KOPT-K1 (cell line): ENCODE data around the gene C6orf15.

Experiments
- H3K27ac ChIP-seq: fragments of 200-600 bp; sonication (generic); 2 replicates; pipeline ENCODE4 v1.5.1; 2016; ENCODE audit warnings: antibody characterized with exemption, mild to moderate bottlenecking, low read depth, low read length; ENCODE audit not compliant: poor library complexity, severe bottlenecking
- H3K36me3 ChIP-seq: fragments of 200-600 bp; sonication (generic); 2 replicates; pipeline ENCODE4 v1.5.1; 2017; ENCODE audit warnings: antibody characterized with exemption, mild to moderate bottlenecking, low read length, moderate library complexity; ENCODE audit not compliant: insufficient read depth
- H3K9me3 ChIP-seq: fragments of 200-600 bp; sonication (generic); 2 replicates; pipeline ENCODE4 v1.5.1; 2017; ENCODE audit warnings: antibody characterized with exemption, low read length, mild to moderate bottlenecking; ENCODE audit not compliant: insufficient read depth, poor library complexity, severe bottlenecking

C6orf15 gene

GRCh38 chr6:31112478-31112877 lies at the start of gene C6orf15:
TSS of gene C6orf15 (minus strand) at chr6:31112575. CDS start at chr6:31112555, 20 bp downstream.
- Histone ChIP-seq H3K27ac (no peak within 1 kb of the TSS), H3K9me3 (no peaks in the 10 kb centered on the region), H3K36me3 (no peaks in the 10 kb centered on the region)

- H3K36me3 ChIP-seq, result peaks cover 63% of the 10 kb centered on the region
- no peak overlapping the region for H3K27ac ChIP-seq
- H3K9me3 ChIP-seq, result no peaks in the 10 kb centered on the region
These were observed 49.1 kb upstream of the C6orf15 start for GRCh38 chr6:31161216-31162126.

- Histone ChIP-seq H3K36me3 (peaks cover 73% of the 10 kb centered on the region), H3K9me3 (no peaks in the 10 kb centered on the region), H3K27ac (peak overlapping the region; percentile 88)
These were observed 46.8 kb upstream of the C6orf15 start for GRCh38 chr6:31158863-31159855.

- H3K9me3 ChIP-seq, result no peaks in the 10 kb centered on the region
- H3K36me3 ChIP-seq, result peaks cover 69% of the 10 kb centered on the region
- H3K27ac ChIP-seq, result peak within 1 kb of the TSS; percentile 88
These were observed 45.9 kb upstream of the C6orf15 start, which contains the start of gene TCF19 for GRCh38 chr6:31158140-31158862. TSS of gene TCF19 (plus strand) at chr6:31158589. CDS start at chr6:31159470, 881 bp downstream.

- H3K27ac ChIP-seq, result peak within 1 kb of the TSS; percentile 88
- H3K36me3 ChIP-seq, result peaks cover 63% of the 10 kb centered on the region
- no peaks in the 10 kb centered on the region for H3K9me3 ChIP-seq
These were observed 45.3 kb upstream of the C6orf15 start, which contains the start of gene CCHCR1 for GRCh38 chr6:31157513-31158139. TSS of gene CCHCR1 (minus strand) at chr6:31157802. CDS start at chr6:31157600, 202 bp downstream.

GRCh38 chr6:31156641-31157040 lies 44.3 kb upstream of the C6orf15 start:
- Histone ChIP-seq H3K36me3 (peaks cover 53% of the 10 kb centered on the region), H3K9me3 (no peaks in the 10 kb centered on the region), H3K27ac (peak overlapping the region; percentile 88)

- Histone ChIP-seq H3K9me3 (no peaks in the 10 kb centered on the region), H3K27ac (no peak overlapping the region), H3K36me3 (peaks cover 54% of the 10 kb centered on the region)
These were observed 42.1 kb upstream of the C6orf15 start for GRCh38 chr6:31154436-31154835.

- H3K9me3 ChIP-seq, result no peaks in the 10 kb centered on the region
- no peak overlapping the region for H3K27ac ChIP-seq
- H3K36me3 ChIP-seq, result peaks cover 65% of the 10 kb centered on the region
These were observed 40.4 kb upstream of the C6orf15 start for GRCh38 chr6:31152781-31153180.

GRCh38 chr6:31149827-31150447 lies 37.6 kb upstream of the C6orf15 start:
- Histone ChIP-seq H3K27ac (no peak overlapping the region), H3K36me3 (peaks cover 70% of the 10 kb centered on the region)

GRCh38 chr6:31145386-31145785 lies 33.0 kb upstream of the C6orf15 start:
- Histone ChIP-seq H3K9me3 (no peaks in the 10 kb centered on the region), H3K27ac (no peak overlapping the region), H3K36me3 (peaks cover 72% of the 10 kb centered on the region)

More at GRCh38 chr6:31149827-31150447, 37.6 kb upstream of the C6orf15 start:
- no peaks in the 10 kb centered on the region for H3K9me3 ChIP-seq

- H3K36me3 ChIP-seq, result peaks cover 67% of the 10 kb centered on the region
- no peak overlapping the region for H3K27ac ChIP-seq
- no peaks in the 10 kb centered on the region for H3K9me3 ChIP-seq
These were observed 32.6 kb upstream of the C6orf15 start for GRCh38 chr6:31144970-31145340.

GRCh38 chr6:31144296-31144969 lies 32.1 kb upstream of the C6orf15 start:
- no peak overlapping the region for H3K27ac ChIP-seq
- no peaks in the 10 kb centered on the region for H3K9me3 ChIP-seq
- H3K36me3 ChIP-seq, result peaks cover 62% of the 10 kb centered on the region

GRCh38 chr6:31143148-31143547 lies 30.8 kb upstream of the C6orf15 start:
- H3K27ac ChIP-seq, result no peak overlapping the region
- no peaks in the 10 kb centered on the region for H3K9me3 ChIP-seq
- peaks cover 54% of the 10 kb centered on the region for H3K36me3 ChIP-seq
